ENCODE results near the gene KHNYN.

Gene KHNYN

GRCh38 chr14:24389226-24389848, 40.4 kb upstream of the KHNYN start:
- TF ChIP-seq CTCF (IDR thresholded peaks at IDR 0.05), result no peak

GRCh38 chr14:24390701-24391468, 38.9 kb upstream of the KHNYN start:
- no peak for TF ChIP-seq CTCF (IDR thresholded peaks at IDR 0.05)

- peak; percentile 26; the same call in 1 of the 2 replicates for TF ChIP-seq CTCF (IDR thresholded peaks at IDR 0.05)
Observed at GRCh38 chr14:24392325-24393091, 37.2 kb upstream of the KHNYN start.

GRCh38 chr14:24394275-24394674, 35.5 kb upstream of the KHNYN start:
- no peak for TF ChIP-seq CTCF (IDR thresholded peaks at IDR 0.05)

- no peak for TF ChIP-seq CTCF (IDR thresholded peaks at IDR 0.05)
Observed at GRCh38 chr14:24395609-24396582, 33.9 kb upstream of the KHNYN start.

- TF ChIP-seq CTCF (IDR thresholded peaks at IDR 0.05), result no peak
Observed at GRCh38 chr14:24397639-24398292, 32.0 kb upstream of the KHNYN start.

Measured in LNCAP (cell line).